GM23338 (cell line): Measurements from ENCODE around the gene SH3PXD2B. TPM values are rescaled to one million over a fixed set of nuclear protein-coding genes. Genes with fewer than 3 reads are reported as not detected.

Experiments used
- ATAC-seq: fragments of 200-7000 bp; cut with Tn5 transposase; 3 replicates; pipeline ENCODE4 v1.9.1; 2020
- DNase-seq: peaks from one replicate; pipeline ENCODE4 v3.0.0-alpha.2; 2015; ENCODE audit warnings: low spot score
- H2AFZ ChIP-seq: fragments of 200-600 bp; sonication (generic); 2 replicates; pipeline ENCODE4 v1.8.0; 2016; ENCODE audit warnings: antibody characterized with exemption, mild to moderate bottlenecking, moderate library complexity
- H3F3A ChIP-seq: fragments of 200-600 bp; sonication (generic); replicated peaks from 2 replicates; pipeline ENCODE4 v1.8.0; 2017; ENCODE audit warnings: antibody characterized with exemption, mixed run types, low read depth
- H3K27ac ChIP-seq: fragments of 200-600 bp; sonication (generic); 2 replicates; pipeline ENCODE4 v1.6.1; 2016; ENCODE audit warnings: low read depth
- H3K27me3 ChIP-seq: fragments of 200-600 bp; sonication (generic); 2 replicates; pipeline ENCODE4 v1.8.0; 2016; ENCODE audit warnings: mild to moderate bottlenecking, mixed run types, moderate library complexity; ENCODE audit not compliant: insufficient read depth
- H3K36me3 ChIP-seq: fragments of 200-600 bp; sonication (generic); 2 replicates; pipeline ENCODE4 v1.8.0; 2016; ENCODE audit warnings: mild to moderate bottlenecking; ENCODE audit not compliant: insufficient read depth
- H3K4me1 ChIP-seq: fragments of 200-600 bp; sonication (generic); 2 replicates; pipeline ENCODE4 v1.8.0; 2016; ENCODE audit warnings: mild to moderate bottlenecking, moderate library complexity; ENCODE audit not compliant: insufficient read depth
- H3K4me2 ChIP-seq: fragments of 200-600 bp; sonication (generic); 2 replicates; pipeline ENCODE4 v1.7.1; 2017; ENCODE audit warnings: mixed run types
- H3K4me3 ChIP-seq: fragments of 200-600 bp; sonication (generic); 2 replicates; pipeline ENCODE4 v1.6.1; 2016; ENCODE audit warnings: mixed run types
- H3K79me2 ChIP-seq: fragments of 200-600 bp; sonication (generic); replicated peaks from 2 replicates; pipeline ENCODE4 v1.8.0; 2017; ENCODE audit warnings: mild to moderate bottlenecking; ENCODE audit not compliant: insufficient read depth
- H3K9me2 ChIP-seq: fragments of 200-600 bp; sonication (generic); 2 replicates; pipeline ENCODE4 v1.8.0; 2017; ENCODE audit not compliant: insufficient read depth
- H4K20me1 ChIP-seq: fragments of 200-600 bp; sonication (generic); replicated peaks from 2 replicates; pipeline ENCODE4 v1.8.0; 2017; ENCODE audit warnings: mild to moderate bottlenecking; ENCODE audit not compliant: insufficient read depth
- H3K27ac Mint-ChIP-seq: 2 replicates; pipeline ENCODE4 v1.8.0; 2020; ENCODE audit warnings: inconsistent platforms, mild to moderate bottlenecking, moderate library complexity, mixed read lengths
- H3K27me3 Mint-ChIP-seq: 3 replicates; pipeline ENCODE4 v1.8.0; 2022; ENCODE audit warnings: low read depth, mild to moderate bottlenecking, moderate library complexity, mixed read lengths, inconsistent platforms; ENCODE audit not compliant: insufficient read depth, poor library complexity
- H3K36me3 Mint-ChIP-seq: 3 replicates; pipeline ENCODE4 v1.8.0; 2021; ENCODE audit warnings: low read depth, mild to moderate bottlenecking, inconsistent platforms, moderate library complexity, mixed read lengths
- H3K4me1 Mint-ChIP-seq: 3 replicates; pipeline ENCODE4 v1.8.0; 2020; ENCODE audit warnings: mild to moderate bottlenecking, inconsistent platforms, mixed read lengths
- H3K4me3 Mint-ChIP-seq: 3 replicates; pipeline ENCODE4 v1.8.0; 2021; ENCODE audit warnings: moderate library complexity, mild to moderate bottlenecking, inconsistent platforms, mixed read lengths
- H3K9me3 Mint-ChIP-seq: 3 replicates; pipeline ENCODE4 v1.8.0; 2020; ENCODE audit warnings: moderate library complexity, mild to moderate bottlenecking, inconsistent platforms, mixed read lengths
- CREB1 ChIP-seq: fragments of 250-450 bp; sonication (Bioruptor Pico); IDR thresholded peaks from 2 replicates; pipeline ENCODE4 v1.5.0; 2020; ENCODE audit warnings: low read depth, mild to moderate bottlenecking, moderate library complexity
- CTCF ChIP-seq, 2 experiments: fragments of 200-600 bp in 1 of 2; sonication (generic) in 1 of 2; conservative IDR thresholded peaks; 2 replicates each; pipeline versions ENCODE4 v1.5.1 to v1.6.1; 2016 to 2017; ENCODE audit warnings: antibody characterized with exemption in 2 of 2, low read depth in 2 of 2, mild to moderate bottlenecking in 2 of 2, moderate library complexity in 1 of 2
- ETS1 ChIP-seq: IDR thresholded peaks from 2 replicates; pipeline ENCODE4 v1.6.1; 2016; ENCODE audit warnings: antibody characterized with exemption
- POLR2AphosphoS5 ChIP-seq: IDR thresholded peaks from 2 replicates; pipeline ENCODE4 v1.6.1; 2016; ENCODE audit warnings: antibody characterized with exemption, low read depth
- ZNF462 ChIP-seq: fragments of 250-450 bp; sonication (Bioruptor Pico); IDR thresholded peaks from 2 replicates; pipeline ENCODE4 v1.5.0; 2020; ENCODE audit warnings: mild to moderate bottlenecking, moderate library complexity
- polyA plus RNA-seq: library from polyadenylated mRNA; unstranded; fragments of >200 nt; fragmentation: Nextera tagmentation; extraction: Ambion mirVana; gene quantifications from 2 replicates; pipeline ENCODE4 v1.2.1, GENCODE V29; 2016
- total RNA-seq: library from RNA; depleted of rRNA; stranded (reverse); fragments of >200 nt; shearing (Covaris generic); gene quantifications from 2 replicates; pipeline ENCODE4 v1.2.3, GENCODE V29; 2014

The SH3PXD2B gene
- total and polyA plus RNA-seq, 2 experiments from 2014 or later, result 40.2 to 52.5 TPM

GRCh38 chr5:172334641-172335040 is 119.7 kb downstream of the SH3PXD2B start:
- Histone ChIP-seq H3K36me3 (no peaks in the 10 kb centered on the region), H2AFZ (no peak overlapping the region), H3K4me2 (no peak overlapping the region), H3K4me1 (no peaks in the 10 kb centered on the region), H3K4me3 (no peak overlapping the region), H3K79me2 (no peaks in the 10 kb centered on the region), H3F3A (0 out of 2 replicates have a peak, but pooled peaks cover 3% of the 10 kb centered on the region), H4K20me1 (no peaks in the 10 kb centered on the region), H3K27ac (no peak overlapping the region), H3K9me2 (no peaks in the 10 kb centered on the region), H3K27me3 (no peaks in the 10 kb centered on the region)
- H3K36me3 Mint-ChIP-seq, result peaks cover 8% of the 10 kb centered on the region; the same call in 2 of the 3 replicates
- H3K27ac Mint-ChIP-seq, result no peak overlapping the region
- H3K4me3 Mint-ChIP-seq, result no peak overlapping the region
- ATAC-seq (no peak), DNase-seq (no peak)
- H3K4me1 Mint-ChIP-seq, result no peaks in the 10 kb centered on the region; the same call in 1 of the 3 replicates
- TF ChIP-seq ZNF462, result no peak
- 0 out of 4 replicates have a peak, but pooled peaks of 1 of the 2 experiments have one; percentile 9 for TF ChIP-seq CTCF (conservative IDR thresholded peaks at IDR 0.05; ENCODE audit: low read depth in 2 of 2)
- H3K27me3 Mint-ChIP-seq, result peaks cover 14% of the 10 kb centered on the region
- H3K9me3 Mint-ChIP-seq, result no peaks in the 10 kb centered on the region; the same call in 2 of the 3 replicates

- Histone ChIP-seq H3F3A (0 out of 2 replicates have a peak, but pooled peaks cover 3% of the 10 kb centered on the region), H4K20me1 (no peaks in the 10 kb centered on the region), H2AFZ (no peak overlapping the region), H3K27ac (no peak overlapping the region), H3K4me1 (no peaks in the 10 kb centered on the region), H3K9me2 (no peaks in the 10 kb centered on the region), H3K4me3 (no peak overlapping the region), H3K36me3 (no peaks in the 10 kb centered on the region), H3K79me2 (no peaks in the 10 kb centered on the region), H3K4me2 (no peak overlapping the region), H3K27me3 (no peaks in the 10 kb centered on the region)
- ATAC-seq (peak; percentile 84), DNase-seq (peak; percentile 70)
- H3K4me3 Mint-ChIP-seq, result peak overlapping the region; percentile 34; the same call in 1 of the 3 replicates
- H3K27ac Mint-ChIP-seq, result no peak overlapping the region
- H3K9me3 Mint-ChIP-seq, result no peaks in the 10 kb centered on the region; the same call in 2 of the 3 replicates
- TF ChIP-seq POLR2AphosphoS5 (peak; percentile 32; the same call in 1 of the 2 replicates), CREB1 (no peak), ETS1 (no peak), CTCF (conservative IDR thresholded peaks at IDR 0.05; ENCODE audit: low read depth in 2 of 2) (peak; percentile 64 to 82)
- peaks cover 14% of the 10 kb centered on the region for H3K27me3 Mint-ChIP-seq
- no peaks in the 10 kb centered on the region; the same call in 1 of the 3 replicates for H3K4me1 Mint-ChIP-seq
- H3K36me3 Mint-ChIP-seq, result peaks cover 6% of the 10 kb centered on the region; the same call in 2 of the 3 replicates
These were observed 120.1 kb downstream of the SH3PXD2B start for GRCh38 chr5:172334196-172334595.
